Erythroblast (primary cell): ENCODE results near the gene PPP1R37.

ENCODE experiments used
- GATA1 ChIP-seq: IDR thresholded peaks from 2 replicates; pipeline ENCODE4 v1.6.1; 2011; ENCODE audit warnings: low read depth, mild to moderate bottlenecking, control low read depth, low read length, moderate library complexity
- POLR2A ChIP-seq: IDR thresholded peaks from 2 replicates; pipeline ENCODE4 v1.6.1; 2011; ENCODE audit warnings: mild to moderate bottlenecking, low read length

- TF ChIP-seq POLR2A (no peak), GATA1 (no peak)
Measured at GRCh38 chr19:45066921-45067661, 25.9 kb upstream of the PPP1R37 start.
